Measurements from ENCODE around the gene FREM1. TPM values are rescaled to one million over a fixed set of nuclear protein-coding genes. Genes with fewer than 3 reads are reported as not detected.
"Not testable (repeated sequence)": the region's sequence is repeated elsewhere in the genome, so short reads cannot be mapped to it uniquely, and the experiment has no call there.

Gene FREM1
- total RNA-seq, 3 donors from 2014 or later, result 4.1 to 12.2 (median 4.3) TPM

DNA sequence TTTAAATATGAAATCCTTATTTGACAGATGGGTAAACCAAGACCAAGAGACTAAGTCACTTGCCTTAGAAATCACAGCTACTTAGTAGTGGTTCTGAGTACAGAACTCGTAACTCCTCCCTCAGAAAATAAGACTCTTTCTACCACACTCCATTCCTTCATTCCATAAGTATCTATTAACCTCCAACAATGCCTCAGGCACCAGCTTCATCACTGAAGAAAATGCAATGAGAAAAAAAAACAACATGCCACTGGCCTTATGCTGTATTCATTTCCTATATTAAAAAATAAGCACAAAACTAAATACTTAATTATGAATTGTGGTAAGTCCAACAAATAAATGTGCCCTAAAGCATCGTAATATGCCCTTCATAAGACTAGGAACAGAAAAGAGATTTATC, 13.5 kb upstream of the FREM1 start:
- H3K27ac ChIP-seq, result no peak overlapping the region
- DNase-seq (ENCODE audit: low spot score in 2 of 2), result no peak
- TF ChIP-seq POLR2AphosphoS5 (IDR thresholded peaks at IDR 0.05), result no peak
- TF ChIP-seq, protein P1, sequence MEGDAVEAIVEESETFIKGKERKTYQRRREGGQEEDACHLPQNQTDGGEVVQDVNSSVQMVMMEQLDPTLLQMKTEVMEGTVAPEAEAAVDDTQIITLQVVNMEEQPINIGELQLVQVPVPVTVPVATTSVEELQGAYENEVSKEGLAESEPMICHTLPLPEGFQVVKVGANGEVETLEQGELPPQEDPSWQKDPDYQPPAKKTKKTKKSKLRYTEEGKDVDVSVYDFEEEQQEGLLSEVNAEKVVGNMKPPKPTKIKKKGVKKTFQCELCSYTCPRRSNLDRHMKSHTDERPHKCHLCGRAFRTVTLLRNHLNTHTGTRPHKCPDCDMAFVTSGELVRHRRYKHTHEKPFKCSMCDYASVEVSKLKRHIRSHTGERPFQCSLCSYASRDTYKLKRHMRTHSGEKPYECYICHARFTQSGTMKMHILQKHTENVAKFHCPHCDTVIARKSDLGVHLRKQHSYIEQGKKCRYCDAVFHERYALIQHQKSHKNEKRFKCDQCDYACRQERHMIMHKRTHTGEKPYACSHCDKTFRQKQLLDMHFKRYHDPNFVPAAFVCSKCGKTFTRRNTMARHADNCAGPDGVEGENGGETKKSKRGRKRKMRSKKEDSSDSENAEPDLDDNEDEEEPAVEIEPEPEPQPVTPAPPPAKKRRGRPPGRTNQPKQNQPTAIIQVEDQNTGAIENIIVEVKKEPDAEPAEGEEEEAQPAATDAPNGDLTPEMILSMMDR (IDR thresholded peaks at IDR 0.05), result no peak
- TF ChIP-seq POLR2A (IDR thresholded peaks at IDR 0.05), result no peak
- no peaks in the 10 kb centered on the region for H3K36me3 ChIP-seq
- no peaks in the 10 kb centered on the region for H3K27me3 ChIP-seq
- no peaks in the 10 kb centered on the region for H3K9me3 ChIP-seq
- intact Hi-C loops (cut with DNase I; ENCODE audit: low total_unique reads), result no loop called here
- no peak overlapping the region for H3K4me3 ChIP-seq
- no peaks in the 10 kb centered on the region for H3K4me1 ChIP-seq

DNA sequence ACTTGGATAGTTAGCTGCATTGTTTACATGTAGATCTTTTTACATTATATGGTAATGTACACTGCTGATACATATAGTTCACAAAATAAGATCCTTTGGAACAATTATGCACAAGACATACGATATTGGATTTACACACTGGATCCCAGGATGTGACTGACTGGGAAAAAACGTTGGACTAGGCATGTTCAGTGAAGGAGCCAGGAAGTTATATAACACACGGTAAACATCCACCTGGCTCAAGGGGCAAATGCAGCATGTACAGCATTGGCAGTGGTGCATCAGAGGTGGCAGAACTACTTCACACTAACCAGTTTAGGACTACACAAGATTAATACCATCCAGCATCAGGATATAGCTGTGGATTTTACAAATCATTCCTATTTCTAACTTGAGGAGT, 10.6 kb upstream of the FREM1 start:
- peak overlapping the region in 1 of 2 donors; percentile 29 for H3K27ac ChIP-seq
- H3K4me3 ChIP-seq; DNase-seq (ENCODE audit: low spot score in 2 of 2); H3K9me3 ChIP-seq; H3K27me3 ChIP-seq; H3K4me1 ChIP-seq; H3K36me3 ChIP-seq; intact Hi-C loops (cut with DNase I; ENCODE audit: low total_unique reads): not testable (repeated sequence)

DNA sequence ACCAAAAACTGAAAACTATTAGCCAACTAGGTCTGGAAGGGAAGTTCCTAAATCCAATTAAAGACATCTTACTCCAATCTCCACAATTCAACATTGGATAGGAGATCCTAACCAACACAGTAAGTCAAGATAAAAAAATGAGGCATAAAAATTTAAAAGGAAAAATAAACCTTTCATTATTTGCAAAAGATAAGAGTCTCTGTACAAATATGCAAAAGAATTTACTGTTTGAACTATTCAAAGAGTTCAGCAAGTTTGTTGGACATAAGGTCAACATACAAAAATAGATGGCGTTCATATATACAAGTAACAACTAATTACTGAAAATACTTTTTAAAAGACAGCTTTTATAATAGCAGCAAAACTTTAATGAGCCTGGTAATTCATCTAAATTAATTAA, 3.1 kb upstream of the FREM1 start:
- TF ChIP-seq POLR2AphosphoS5 (IDR thresholded peaks at IDR 0.05) (no peak), POLR2A (IDR thresholded peaks at IDR 0.05) (no peak)
- TF ChIP-seq, protein P1 (IDR thresholded peaks at IDR 0.05), result no peak
- H3K27ac ChIP-seq, result no peak overlapping the region
- H3K4me1 ChIP-seq, result no peaks in the 10 kb centered on the region

DNA sequence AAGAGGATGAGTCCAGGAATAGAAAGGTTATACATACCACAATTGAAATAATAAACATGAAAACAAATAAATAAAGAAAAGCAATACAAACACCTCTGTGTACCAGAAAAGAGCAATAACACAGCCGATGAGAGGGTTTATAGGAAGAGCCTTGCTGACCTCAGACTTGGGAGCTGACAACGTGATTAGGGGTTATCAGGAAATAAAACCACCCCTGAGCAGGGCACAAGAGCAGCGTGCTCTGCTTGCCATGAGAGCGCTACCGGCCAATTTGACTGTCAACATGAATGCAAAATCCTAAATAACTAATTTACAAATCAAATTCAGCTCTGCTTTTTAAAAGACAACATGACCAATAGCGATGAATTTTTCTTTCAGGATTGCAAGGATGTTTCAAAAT, 2.6 kb upstream of the FREM1 start:
- Histone ChIP-seq H3K4me3 (no peak overlapping the region), H3K27me3 (no peaks in the 10 kb centered on the region), H3K9me3 (no peaks in the 10 kb centered on the region), H3K4me1 (no peaks in the 10 kb centered on the region), H3K36me3 (no peaks in the 10 kb centered on the region), H3K27ac (no peak overlapping the region)
- TF ChIP-seq, protein P1 (IDR thresholded peaks at IDR 0.05), result no peak
- TF ChIP-seq POLR2AphosphoS5 (IDR thresholded peaks at IDR 0.05), result no peak
- no peak for TF ChIP-seq POLR2A (IDR thresholded peaks at IDR 0.05)
- no peak for DNase-seq (ENCODE audit: low spot score in 2 of 2)
- intact Hi-C loops (cut with DNase I; ENCODE audit: low total_unique reads), result no loop called here

More for the DNA sequence above, 3.1 kb upstream of the FREM1 start:
- no peak for DNase-seq (ENCODE audit: low spot score in 2 of 2)
- Histone ChIP-seq H3K4me3 (no peak overlapping the region), H3K9me3 (no peaks in the 10 kb centered on the region), H3K36me3 (no peaks in the 10 kb centered on the region), H3K27me3 (no peaks in the 10 kb centered on the region)
- intact Hi-C loops (cut with DNase I; ENCODE audit: low total_unique reads), result no loop called here

DNA sequence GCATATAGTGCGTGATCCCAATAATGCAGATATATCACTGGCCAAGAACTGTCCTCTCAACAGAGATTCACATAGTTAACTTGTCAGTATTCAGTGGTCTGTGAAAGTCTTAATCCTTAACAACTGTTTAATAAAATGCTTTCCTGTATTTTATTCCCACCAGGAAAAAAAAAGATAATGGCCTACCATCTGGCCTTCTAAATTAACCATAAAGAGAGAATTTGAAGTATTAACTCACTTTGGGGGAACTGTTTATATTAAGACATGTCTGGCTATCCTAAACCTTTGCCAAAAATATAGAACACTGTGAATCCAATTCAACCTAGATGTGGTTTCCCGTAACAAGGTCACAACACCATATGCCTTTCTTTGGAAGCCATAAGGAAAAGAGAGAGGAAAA, 818 bp upstream of the FREM1 start:
- intact Hi-C loops (cut with DNase I; ENCODE audit: low total_unique reads), result no loop called here
- peak overlapping the region in 1 of 2 donors; percentile 52 for H3K27ac ChIP-seq

More for the DNA sequence above, 818 bp upstream of the FREM1 start:
- no peaks in the 10 kb centered on the region for H3K4me1 ChIP-seq
- H3K4me3 ChIP-seq, result no peak overlapping the region
- H3K36me3 ChIP-seq, result no peaks in the 10 kb centered on the region
- TF ChIP-seq POLR2AphosphoS5 (IDR thresholded peaks at IDR 0.05) (no peak), POLR2A (IDR thresholded peaks at IDR 0.05) (no peak)
- TF ChIP-seq, protein P1 (IDR thresholded peaks at IDR 0.05), result no peak
- no peak for DNase-seq (ENCODE audit: low spot score in 2 of 2)
- no peaks in the 10 kb centered on the region for H3K9me3 ChIP-seq
- no peaks in the 10 kb centered on the region for H3K27me3 ChIP-seq

Data from breast epithelium (tissue), 4 donors.